Mucosa of rectum (tissue), 2 donors: Measurements from ENCODE around the gene ACP3.
A peak's percentile ranks its signal among the peaks of the same experiment; 100 is the strongest.

Experiments used
- H3K27ac ChIP-seq, 2 donors: one replicate each; pipeline ENCODE4 v1.7.0; 2013; ENCODE audit warnings: inconsistent platforms in 2 of 2, low read depth in 2 of 2, low read length in 2 of 2
- H3K27me3 ChIP-seq, 2 donors: one replicate each; pipeline ENCODE4 v1.7.0; 2013; ENCODE audit warnings: low read length in 2 of 2; ENCODE audit not compliant: control insufficient read depth in 2 of 2, insufficient read depth in 2 of 2
- H3K36me3 ChIP-seq, 2 donors: one replicate each; pipeline ENCODE4 v1.7.0; 2013; ENCODE audit warnings: low read length in 2 of 2; ENCODE audit not compliant: control insufficient read depth in 2 of 2, insufficient read depth in 2 of 2
- H3K4me1 ChIP-seq, 2 donors: one replicate each; pipeline ENCODE4 v1.7.0; 2013; ENCODE audit warnings: low read length in 2 of 2, mild to moderate bottlenecking in 1 of 2; ENCODE audit not compliant: control insufficient read depth in 2 of 2, insufficient read depth in 2 of 2
- H3K4me3 ChIP-seq, 2 donors: one replicate each; pipeline ENCODE4 v1.7.0; 2013; ENCODE audit warnings: low read length in 2 of 2
- H3K9ac ChIP-seq, 2 donors: one replicate each; pipeline ENCODE4 v1.7.0; 2013; ENCODE audit warnings: low read length in 2 of 2, low read depth in 1 of 2, mild to moderate bottlenecking in 1 of 2
- H3K9me3 ChIP-seq, 2 donors: one replicate each; pipeline ENCODE4 v1.7.0; 2013; ENCODE audit warnings: low read length in 2 of 2; ENCODE audit not compliant: control insufficient read depth in 2 of 2
- donor health status: healthy.
- donor health status: Normal muscosa, but diverticular disease.

The ACP3 gene

DNA sequence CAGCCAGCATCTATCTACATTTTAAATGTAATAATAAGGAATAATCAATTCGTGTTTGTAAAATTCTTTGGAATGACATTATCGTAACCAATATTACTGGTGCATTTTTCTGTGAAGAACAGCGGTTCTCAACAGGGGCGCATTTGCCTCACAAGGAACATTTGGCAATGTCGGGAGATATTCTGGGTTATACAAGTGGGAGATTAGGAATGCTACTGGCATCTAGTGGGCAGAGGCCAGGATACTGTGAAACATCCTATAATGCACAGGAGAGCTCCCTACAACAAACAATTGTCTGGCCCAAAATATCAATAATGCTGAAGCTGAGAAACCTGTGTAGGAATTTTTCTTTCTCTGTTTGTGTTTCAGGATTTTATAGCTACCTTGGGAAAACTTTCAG is 25.0 kb downstream of the ACP3 start:
- Histone ChIP-seq H3K4me1 (no peaks in the 10 kb centered on the region), H3K4me3 (no peak overlapping the region), H3K9ac (no peak overlapping the region), H3K9me3 (no peaks in the 10 kb centered on the region), H3K27me3 (no peaks in the 10 kb centered on the region), H3K27ac (no peak overlapping the region), H3K36me3 (no peaks in the 10 kb centered on the region)

DNA sequence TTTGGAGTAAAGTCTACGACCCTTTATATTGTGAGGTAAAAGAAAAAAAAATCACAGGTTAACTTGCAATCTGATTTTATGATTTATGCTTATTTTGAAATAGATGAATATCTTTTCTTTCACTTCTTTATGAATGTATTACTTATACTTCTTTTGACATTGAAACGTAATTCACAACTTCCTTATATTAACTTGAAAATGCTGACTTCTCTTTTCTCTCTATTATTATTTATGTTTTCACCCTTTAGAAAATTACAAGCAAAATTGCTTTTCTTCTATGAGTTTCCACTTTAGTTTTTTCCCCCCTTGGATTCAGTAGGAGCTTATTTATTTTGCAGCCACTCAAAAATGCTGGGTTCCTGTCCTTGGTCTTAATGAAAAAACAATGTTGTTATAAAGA is 25.4 kb downstream of the ACP3 start:
- H3K36me3 ChIP-seq: no peaks in the 10 kb centered on the region

DNA sequence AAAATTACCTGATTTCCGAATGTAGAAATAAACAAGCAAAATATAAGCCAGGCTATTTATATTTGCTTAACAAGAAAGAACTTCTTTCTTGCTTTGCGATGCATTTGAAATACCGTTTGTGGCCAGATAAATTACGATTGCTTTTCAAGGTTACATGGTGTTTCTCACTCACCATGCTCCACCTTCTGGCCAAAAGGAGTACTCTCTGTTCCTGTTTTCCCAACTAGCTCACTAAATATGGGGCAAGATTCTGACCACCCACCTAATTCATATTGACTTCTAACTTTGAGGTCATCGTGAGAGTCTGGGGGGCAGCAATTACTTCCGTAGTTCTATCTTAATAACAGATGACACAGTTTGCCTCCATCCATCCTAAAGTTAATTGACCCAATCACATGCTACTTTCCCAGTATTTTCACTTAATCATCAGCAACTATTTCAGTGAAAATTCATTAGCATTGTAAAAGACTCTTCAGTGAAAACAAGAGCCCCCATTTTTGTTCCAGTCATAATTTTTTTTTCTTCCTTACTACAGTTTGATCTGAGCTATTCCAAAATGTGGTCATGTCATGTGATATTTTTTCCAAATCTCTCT is 25.9 kb downstream of the ACP3 start:
- Histone ChIP-seq H3K27ac (no peak overlapping the region), H3K9ac (no peak overlapping the region), H3K36me3 (no peaks in the 10 kb centered on the region), H3K4me1 (no peaks in the 10 kb centered on the region), H3K27me3 (no peaks in the 10 kb centered on the region), H3K4me3 (peak overlapping the region in 1 of 2 donors; percentile 32), H3K9me3 (no peaks in the 10 kb centered on the region)

More for the DNA sequence above, 25.4 kb downstream of the ACP3 start:
- H3K9ac ChIP-seq: no peak overlapping the region
- no peaks in the 10 kb centered on the region for H3K4me1 ChIP-seq
- H3K27me3 ChIP-seq: no peaks in the 10 kb centered on the region
- peak overlapping the region in 1 of 2 donors; percentile 32 for H3K4me3 ChIP-seq
- H3K27ac ChIP-seq: no peak overlapping the region
- no peaks in the 10 kb centered on the region for H3K9me3 ChIP-seq

DNA sequence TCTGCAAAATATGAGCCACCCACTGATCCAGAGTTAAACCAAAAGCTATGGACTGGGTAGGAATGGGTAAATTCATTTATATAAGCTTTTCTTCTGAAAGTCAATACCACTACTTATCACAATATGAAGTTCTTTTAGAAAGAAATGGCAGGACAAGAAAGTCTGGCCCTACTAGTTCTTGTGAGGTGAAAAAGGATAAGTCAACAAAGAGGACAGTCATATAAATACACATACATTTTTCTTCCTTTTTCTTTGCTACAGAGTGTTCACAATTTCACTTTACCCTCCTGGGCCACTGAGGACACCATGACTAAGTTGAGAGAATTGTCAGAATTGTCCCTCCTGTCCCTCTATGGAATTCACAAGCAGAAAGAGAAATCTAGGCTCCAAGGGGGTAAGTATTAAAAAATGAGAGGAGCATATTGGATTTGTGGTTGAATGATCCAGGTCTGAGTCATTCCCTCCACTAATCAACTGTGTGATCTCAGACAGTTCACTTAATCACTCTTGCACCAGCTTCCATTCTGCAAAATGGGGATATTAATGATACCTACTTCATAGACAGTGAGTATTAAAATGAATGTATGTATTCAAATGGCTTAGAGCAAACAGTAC is 27.6 kb downstream of the ACP3 start:
- H3K9ac ChIP-seq: no peak overlapping the region
- no peaks in the 10 kb centered on the region for H3K36me3 ChIP-seq
- H3K27me3 ChIP-seq: no peaks in the 10 kb centered on the region
- H3K4me3 ChIP-seq: no peak overlapping the region
- H3K27ac ChIP-seq: no peak overlapping the region
- no peaks in the 10 kb centered on the region for H3K4me1 ChIP-seq
- H3K9me3 ChIP-seq: no peaks in the 10 kb centered on the region

DNA sequence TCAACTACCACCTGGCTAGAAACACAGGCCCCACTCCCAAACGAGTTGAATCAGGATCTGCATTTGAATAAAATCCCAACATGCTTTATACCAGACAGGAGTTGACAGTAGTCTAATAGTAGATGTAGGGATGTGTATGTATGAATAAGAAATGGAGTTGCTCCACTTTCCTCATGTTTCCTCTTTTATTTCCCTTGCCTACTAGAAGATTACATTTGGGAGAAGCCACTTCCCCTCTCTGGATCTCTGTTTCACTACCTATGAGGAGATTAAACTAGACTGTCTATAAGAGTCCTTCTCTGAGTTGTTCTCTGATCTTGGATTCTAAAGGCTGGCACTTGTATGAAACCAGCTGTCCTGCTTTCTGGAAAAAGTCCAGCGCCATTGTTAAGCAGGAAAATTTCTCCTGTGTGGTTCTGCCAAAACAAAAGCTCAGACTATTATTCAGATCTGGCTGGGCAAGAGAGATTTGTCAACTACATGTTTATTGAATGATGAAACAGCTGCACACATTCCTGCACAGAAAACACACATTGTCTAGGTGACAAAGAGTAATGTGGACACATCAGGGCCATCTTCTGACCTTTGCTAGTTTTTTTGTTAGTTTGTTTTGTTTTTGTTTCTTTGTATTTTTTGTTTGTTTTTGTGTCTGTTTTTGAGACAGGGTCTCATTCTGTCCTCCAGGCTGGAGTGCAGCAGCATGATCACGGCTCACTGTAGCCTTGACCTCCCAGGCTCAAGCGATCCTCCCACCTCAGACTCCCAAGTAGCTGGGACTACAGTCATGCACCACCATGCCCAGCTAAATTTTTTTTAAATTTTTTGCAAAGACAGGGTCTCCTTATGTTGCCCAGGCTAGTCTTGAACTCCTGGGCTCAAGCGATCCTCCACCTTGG is 29.9 kb downstream of the ACP3 start:
- H3K27me3 ChIP-seq: no peaks in the 10 kb centered on the region
- no peak overlapping the region for H3K9ac ChIP-seq
- H3K36me3 ChIP-seq: no peaks in the 10 kb centered on the region
- no peak overlapping the region for H3K4me3 ChIP-seq
- no peak overlapping the region for H3K27ac ChIP-seq
- no peaks in the 10 kb centered on the region for H3K4me1 ChIP-seq
- no peaks in the 10 kb centered on the region for H3K9me3 ChIP-seq

DNA sequence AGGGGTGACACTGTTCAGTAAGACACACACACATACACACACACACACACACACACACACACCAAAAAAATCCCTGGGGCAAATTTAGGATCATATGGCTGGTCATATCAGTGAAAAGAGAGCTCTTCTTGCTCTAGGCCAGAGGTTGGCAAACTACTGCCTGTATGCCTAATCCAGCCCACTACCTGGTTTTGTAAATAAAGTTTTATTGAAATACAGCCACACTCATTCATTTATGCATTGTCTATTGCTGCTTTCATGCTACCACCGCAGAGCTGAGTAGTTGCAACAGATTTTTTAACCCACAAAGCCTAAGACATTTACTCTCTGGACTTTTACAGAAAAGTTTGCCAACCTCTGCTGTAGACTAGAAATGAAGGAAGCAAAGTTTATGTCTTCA is 30.6 kb downstream of the ACP3 start:
- Histone ChIP-seq H3K27ac (no peak overlapping the region), H3K9me3 (no peaks in the 10 kb centered on the region), H3K9ac (no peak overlapping the region), H3K4me3 (no peak overlapping the region), H3K27me3 (no peaks in the 10 kb centered on the region), H3K36me3 (no peaks in the 10 kb centered on the region), H3K4me1 (no peaks in the 10 kb centered on the region)

DNA sequence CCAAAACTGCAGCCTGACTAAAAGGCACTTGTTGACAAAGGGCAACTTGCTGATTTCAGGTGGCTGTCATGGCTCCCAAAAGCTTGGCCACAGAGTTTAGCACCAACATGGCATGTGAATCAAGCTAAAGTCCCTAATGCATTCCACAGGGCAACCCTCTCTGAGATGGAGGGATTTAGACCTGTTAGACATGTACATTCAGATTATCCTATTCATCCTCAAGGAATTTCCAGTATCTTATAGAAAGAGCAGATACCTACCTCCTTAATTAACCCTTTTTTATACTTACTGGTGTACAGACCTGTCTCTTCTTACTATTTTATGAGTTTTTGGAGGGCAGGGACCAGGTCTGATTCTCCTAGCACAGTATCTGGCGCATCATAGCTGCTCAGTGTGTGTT is 31.3 kb downstream of the ACP3 start:
- Histone ChIP-seq H3K36me3 (no peaks in the 10 kb centered on the region), H3K9me3 (no peaks in the 10 kb centered on the region), H3K4me3 (no peak overlapping the region), H3K4me1 (no peaks in the 10 kb centered on the region), H3K27me3 (no peaks in the 10 kb centered on the region), H3K27ac (no peak overlapping the region), H3K9ac (no peak overlapping the region)

DNA sequence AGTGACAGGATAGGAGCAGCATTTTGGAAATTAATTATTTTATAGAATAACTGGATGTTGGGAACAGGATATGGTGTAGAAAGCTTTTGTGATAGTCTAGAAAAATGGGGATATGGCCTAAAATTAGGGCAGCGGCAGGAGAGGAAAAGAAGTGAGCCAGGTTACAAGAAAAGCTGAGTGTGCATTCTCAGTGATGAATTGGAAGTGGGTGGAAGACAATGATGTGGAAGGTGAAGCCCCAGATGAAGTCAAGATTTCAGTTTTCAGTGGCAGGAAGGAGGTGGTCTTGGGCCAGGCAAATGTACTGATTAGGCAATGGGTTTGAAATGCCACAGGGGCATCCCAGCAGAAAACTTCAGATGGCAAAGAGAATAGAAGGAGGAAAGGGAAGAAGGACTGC is 33.6 kb downstream of the ACP3 start:
- Histone ChIP-seq H3K4me3 (no peak overlapping the region), H3K9me3 (no peaks in the 10 kb centered on the region), H3K27me3 (no peaks in the 10 kb centered on the region), H3K36me3 (no peaks in the 10 kb centered on the region), H3K9ac (no peak overlapping the region), H3K27ac (no peak overlapping the region), H3K4me1 (no peaks in the 10 kb centered on the region)

DNA sequence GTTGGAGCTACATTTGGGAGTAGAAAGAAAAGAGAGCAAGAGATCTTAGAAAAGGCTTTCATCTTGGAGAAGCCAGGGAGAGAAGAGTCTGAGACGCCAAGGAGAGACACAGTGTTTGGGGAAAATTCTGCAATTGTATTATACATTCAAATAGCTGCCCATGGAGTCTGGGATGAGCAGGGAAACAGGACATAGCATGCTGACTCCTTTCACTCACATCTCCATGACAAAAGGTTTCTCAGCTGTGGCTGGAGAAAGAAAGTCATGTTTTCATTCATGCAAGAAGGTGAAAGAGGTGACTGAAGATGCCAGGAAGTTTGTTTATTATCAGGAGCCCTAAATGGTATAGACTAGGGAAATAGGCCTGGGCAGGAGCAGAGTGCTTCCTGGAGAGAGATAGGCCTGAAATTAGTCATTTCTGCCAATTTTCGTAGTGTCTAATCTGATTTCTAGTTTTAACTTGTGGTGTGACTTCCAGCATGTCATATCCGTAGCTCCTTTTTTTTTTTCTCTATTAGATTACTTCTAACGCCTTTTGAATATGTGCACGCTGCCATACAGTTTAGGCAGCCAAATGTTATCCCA is 34.1 kb downstream of the ACP3 start:
- Histone ChIP-seq H3K27me3 (no peaks in the 10 kb centered on the region), H3K27ac (no peak overlapping the region), H3K9ac (no peak overlapping the region), H3K4me1 (no peaks in the 10 kb centered on the region), H3K36me3 (no peaks in the 10 kb centered on the region), H3K9me3 (no peaks in the 10 kb centered on the region), H3K4me3 (no peak overlapping the region)

DNA sequence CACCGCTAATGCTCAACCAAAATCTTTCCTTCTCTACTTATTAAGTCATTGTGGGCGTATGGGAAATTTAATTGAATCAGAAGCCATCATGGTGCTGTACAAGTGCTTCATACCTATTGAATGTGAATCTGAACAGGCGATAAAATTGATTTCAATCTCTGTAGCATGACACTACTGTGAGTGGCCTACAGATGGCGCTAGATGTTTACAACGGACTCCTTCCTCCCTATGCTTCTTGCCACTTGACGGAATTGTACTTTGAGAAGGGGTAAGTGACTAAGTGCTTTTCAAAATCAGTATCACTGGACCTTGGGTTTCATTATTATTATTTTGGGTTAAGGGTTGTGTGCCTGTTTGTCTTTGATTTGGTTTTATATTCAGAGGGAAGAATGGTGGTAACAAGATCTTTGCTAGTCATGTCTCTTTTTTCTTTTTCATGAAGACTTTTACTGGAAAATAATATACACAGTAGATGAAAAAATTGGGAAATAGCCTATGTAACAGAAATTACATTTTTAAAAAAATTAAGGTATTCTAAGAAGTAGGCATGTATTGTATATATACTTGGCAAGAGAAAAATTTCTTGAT is 35.4 kb downstream of the ACP3 start:
- H3K4me1 ChIP-seq: no peaks in the 10 kb centered on the region
- no peaks in the 10 kb centered on the region for H3K9me3 ChIP-seq
- no peak overlapping the region for H3K27ac ChIP-seq
- no peaks in the 10 kb centered on the region for H3K27me3 ChIP-seq
- H3K4me3 ChIP-seq: no peak overlapping the region
- H3K36me3 ChIP-seq: no peaks in the 10 kb centered on the region
- H3K9ac ChIP-seq: no peak overlapping the region
